Activated T-helper 1 cell treated with anti-CD3 and anti-CD28 coated beads, Interleukin-2, amount 50 U/mL, for 16 hours (primary cell): ENCODE results near the gene DAP.

Experiments
- DNase-seq, 2 donors: peaks; one replicate each; pipeline ENCODE4 v3.0.0-alpha.2; 2020; ENCODE audit warnings: low read depth in 1 of 2, low spot score in 1 of 2

DAP gene

DNA sequence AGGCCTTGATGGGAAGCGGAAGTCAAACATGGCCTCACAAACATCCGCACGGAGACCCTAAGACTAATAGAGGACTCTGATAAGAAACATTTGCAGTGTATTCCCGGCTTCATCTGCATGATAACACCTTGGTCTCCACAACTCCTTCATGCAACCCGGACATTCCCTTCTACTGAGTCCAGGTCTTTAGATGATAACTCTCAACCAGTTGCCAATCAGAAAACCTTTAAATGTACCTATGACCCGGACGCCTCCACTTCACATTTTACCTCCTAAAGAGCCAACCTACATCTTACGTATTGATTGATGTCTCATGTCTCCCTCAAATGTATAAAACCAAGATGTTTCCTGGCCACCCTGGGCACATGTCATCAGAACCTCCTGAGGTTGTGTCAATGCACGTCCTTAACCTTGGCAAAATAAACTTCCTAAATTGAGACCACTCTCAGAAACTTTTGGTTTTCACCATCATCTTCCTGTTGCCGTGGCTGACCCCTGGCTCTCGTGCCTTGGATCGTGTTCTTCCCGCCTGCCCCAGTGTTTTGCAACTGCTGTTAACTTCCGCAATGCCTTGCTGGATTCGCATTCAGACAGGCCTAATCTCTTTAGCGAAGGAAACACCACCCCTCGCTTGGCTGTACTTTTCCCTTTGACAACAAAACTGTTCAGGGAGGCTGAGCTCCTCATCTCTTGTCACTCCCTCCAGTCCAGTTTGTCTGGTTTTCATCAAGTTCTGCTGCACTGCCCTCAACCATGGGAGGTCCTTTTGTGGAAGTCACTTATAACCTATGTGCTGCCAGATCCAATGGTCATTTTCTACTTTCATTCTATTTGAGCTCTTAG is 1.1 kb upstream of the DAP start:
- no peak for DNase-seq

DNA sequence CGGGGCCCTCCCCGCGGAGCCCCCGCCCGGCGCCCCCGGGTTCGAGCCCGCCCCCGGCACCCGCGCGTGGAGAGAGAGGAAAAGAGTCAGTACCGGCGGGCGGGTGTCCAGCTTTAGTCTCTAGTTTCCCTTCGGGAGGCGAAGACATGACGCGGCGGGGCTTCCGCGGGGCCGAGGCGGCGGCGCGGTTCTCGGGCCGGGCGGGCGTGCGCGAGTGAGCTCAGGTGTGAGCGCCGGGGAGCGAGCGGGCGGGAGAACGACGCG is 181 bp downstream of the DAP start:
- DNase-seq, result no peak

DNA sequence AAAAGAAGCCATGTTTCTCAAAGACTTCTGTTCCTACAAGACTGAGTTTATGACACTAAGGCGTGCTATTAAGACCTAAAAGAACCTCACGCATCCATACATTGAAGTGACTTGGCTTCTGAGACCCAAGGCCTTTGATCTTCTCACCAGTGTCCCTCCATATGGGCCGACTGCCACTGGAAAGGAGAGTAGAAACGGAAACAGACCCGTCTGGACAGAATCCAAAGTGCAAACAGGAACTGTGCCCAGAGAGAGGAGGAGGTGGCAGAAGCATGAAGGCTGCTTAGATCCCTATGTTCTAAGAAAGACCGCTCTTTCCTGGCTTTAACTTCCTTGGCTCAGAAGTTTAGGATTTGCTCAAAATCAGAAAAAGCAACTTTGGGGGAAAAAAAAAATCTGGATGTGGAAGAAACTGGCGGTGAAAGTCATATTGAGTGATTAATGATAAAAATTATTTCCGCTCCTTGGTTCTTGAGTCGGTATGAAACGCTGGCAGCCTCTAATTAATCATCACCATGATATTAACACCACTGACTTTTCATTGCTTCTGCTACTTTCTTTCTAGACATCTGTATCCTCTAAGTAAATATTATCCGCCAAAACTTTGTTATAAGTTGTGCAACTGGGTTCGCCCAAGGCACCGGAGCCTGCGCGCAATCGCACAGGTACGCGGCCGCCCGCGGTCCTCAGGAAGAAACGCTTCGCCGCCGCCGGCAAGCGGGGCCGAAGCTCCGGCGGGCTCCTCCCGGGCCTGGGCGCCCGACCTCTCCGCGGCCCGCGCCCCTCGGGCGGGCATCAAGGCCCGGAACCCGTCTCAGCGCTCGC is 726 bp downstream of the DAP start:
- no peak for DNase-seq

DNA sequence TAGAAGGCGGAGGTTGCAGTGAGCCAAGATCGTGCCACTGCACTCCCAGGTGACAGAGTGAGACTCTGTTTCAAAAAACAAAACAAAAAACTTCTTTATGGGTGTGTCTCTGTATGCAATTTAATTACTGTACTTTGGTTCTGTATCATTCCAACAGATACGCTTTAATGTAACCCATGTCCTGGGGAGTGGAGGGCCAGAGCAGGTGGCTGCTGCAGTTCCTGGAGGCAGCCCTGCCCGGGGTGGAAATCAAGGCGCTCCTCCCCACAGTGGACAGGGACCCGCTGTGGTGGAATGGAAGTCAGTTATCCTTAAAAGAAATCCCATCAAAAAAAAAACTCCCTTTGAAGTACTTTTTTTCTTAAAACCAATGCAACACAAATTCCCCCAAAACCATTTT is 1.9 kb downstream of the DAP start:
- DNase-seq, result no peak

DNA sequence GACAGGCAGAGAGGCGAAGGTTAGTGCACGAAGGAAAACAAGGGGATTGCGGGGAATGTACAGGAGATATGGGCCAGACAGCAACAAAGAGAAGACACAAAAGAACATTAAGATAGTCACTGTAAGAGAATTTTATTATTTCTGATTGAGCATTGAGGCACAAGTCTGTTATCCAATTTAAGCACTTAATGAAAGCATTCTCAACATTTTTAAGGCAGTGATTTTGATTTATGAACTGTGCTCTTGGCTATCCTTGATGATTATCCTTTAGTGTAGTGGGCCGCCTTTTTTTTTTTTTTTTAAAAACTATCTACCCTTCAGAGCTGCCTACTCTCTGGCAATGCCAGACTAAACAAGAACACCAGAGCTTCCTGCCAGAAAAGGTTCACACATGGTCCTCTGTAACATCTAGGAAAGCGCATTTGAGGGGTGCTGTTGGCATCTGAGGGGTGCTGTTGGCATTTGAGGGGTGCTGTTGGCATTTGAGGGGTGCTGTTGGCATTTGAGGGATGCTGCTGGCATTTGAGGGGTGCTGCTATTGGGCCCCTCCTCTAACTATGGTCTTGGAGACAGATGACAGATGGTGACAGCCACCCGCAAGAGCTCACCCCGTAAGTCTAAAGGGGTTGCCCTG is 3.0 kb downstream of the DAP start:
- no peak for DNase-seq

DNA sequence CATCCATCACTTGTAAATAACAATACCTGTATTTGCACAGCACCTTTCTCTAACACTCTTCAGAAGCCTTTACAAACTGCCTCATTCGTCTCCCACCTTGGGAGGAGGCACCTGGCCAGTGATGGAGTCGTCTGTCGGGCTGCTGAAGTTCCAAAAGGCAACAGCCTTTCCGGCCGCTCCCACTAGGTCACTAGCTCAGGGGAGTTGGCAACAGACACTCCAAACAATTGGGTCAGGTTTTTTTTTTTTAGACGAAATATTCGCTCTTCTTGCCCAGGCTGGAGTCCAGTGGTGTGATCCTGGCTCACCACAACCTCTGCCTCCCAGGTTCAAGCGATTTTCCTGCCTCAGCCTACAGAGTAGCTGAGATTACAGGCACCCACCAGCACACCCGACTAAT is 4.0 kb downstream of the DAP start:
- DNase-seq, result no peak

DNA sequence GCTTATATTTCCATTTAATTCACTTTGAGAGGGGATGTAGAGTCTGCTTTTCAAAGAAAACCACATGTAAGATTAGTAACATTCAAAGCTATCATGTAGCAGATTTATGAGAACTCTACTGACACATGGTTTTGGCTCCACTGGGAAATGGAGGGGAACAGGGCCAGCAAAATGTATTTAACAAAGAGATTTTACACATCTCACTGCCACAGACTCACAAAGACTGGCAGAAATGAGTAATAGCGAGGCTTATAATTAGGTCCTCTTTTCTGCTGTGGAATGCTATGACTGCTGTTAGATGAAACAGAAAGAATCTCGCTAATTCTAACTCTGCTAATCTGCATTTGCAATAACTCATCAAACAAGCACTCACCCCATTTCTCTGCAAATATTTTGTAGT is 4.5 kb downstream of the DAP start:
- no peak for DNase-seq

DNA sequence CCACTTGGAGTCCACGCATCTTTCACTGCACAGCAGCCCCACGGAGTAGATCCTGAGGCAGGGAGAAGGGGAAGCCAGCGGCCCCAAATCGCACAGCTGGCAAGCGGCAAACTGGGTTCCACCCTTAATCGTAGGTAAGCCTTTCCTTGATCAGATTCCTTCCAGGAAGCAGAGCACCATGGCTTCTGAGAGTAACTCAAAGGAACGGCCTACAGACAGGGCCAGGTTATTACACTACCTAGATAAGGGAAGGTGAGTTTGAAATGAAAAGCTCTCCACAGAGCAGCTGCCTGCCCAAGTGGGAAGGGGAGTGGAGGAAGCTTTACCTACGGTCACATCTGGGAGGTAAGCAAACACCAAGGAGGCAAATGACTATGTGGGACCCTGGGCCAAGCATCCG is 7.9 kb downstream of the DAP start:
- no peak for DNase-seq

DNA sequence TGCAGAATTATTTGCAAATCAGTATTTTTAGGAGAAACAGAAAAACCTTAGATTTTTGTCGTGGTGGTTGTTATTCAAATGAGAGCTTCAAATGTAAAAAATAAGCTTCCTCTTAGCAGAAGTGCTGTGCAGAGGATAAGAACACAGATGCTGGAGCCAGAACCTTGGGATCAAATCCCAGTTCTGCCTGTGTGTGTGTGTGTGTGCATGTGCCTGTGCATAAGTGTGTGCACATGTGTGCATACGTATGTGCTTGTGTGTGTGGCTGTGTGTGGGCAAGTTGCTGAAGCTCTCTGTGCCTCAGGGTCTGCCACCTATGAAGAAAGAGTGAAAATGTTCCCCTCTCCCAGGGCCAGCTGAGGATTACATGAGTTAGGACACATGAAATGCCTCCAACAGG is 8.6 kb downstream of the DAP start:
- DNase-seq, result no peak

DNA sequence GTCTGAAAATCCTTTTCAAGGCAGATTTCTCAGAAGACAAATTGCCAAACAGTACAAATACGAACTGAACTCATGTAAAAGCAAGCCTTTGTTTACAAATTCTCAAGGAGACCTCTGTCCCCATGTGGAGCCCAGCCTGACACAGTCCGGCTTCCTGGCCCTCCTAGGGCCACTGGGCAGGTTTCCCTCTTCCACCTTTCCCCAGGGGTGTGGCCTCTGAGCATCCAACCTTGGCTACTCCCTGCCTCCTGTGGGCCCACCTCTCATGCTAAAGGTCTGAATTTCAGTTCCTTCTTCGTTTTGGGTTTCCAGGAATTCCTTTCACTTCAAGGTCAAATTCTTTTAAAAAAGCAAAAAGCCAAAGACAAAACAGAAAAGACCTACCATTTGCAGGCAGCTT is 10.1 kb downstream of the DAP start:
- no peak for DNase-seq

DNA sequence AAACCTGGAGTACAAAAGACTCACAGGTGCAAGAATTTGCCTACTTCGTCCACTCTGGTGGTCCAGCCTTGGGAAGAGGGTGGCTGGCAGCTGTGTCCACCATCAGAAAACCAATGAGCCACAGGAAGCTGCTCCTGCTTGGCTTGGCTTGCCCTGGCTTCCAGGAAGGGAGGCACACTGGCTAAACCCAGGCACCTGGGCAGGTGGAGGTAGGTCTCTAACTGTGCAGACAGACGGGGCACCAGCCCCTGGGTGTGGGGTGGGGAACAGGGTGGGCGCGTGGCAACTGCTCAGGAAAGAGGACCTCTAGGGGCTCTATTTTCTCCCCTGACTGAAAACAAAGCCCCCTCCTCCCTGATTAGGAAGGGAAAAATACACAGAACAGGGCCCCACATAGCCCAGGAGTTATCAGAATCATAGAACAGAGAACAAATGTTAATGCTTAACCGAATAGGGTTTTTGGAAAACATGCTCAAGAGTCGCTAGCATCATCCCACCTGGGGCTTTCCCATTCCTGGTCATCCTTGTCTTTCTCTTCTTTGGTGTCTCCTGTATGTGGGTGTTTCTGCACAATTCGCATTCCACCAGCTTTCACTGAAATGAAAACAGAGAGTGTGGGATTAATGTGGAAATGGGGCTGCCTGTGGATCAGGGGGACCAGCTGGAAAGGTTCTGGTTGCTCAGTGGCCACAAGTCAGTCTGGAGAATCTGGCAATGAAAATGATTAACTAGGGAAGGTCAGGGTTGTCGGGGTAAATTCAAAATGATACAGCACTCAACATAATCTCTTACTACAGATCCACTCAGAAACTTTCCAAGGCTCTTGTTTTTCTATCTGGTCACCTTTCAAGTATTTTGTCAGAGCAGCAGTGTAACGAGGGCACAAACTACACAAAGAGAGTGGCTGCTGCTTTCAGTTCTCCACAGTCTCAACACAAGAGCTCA is 13.1 kb downstream of the DAP start:
- no peak for DNase-seq

DNA sequence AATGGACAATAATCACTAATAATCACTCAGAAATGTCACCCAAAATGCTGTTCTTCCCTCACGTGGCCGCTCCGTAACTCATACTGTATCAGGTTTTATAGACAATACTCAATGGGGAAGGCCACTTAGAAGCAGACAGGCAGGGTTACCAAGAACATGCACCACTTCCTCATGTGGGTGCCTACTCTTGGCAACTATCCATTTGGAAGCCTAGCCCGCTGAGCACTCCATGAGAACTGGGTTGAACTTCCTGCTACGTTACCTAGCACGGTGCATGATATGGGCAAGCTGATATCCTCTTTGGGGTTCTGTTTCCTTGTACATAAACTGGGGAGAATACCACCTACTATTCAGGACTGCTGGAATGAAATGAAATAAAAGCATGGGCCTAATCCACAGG is 14.3 kb downstream of the DAP start:
- DNase-seq, result no peak

DNA sequence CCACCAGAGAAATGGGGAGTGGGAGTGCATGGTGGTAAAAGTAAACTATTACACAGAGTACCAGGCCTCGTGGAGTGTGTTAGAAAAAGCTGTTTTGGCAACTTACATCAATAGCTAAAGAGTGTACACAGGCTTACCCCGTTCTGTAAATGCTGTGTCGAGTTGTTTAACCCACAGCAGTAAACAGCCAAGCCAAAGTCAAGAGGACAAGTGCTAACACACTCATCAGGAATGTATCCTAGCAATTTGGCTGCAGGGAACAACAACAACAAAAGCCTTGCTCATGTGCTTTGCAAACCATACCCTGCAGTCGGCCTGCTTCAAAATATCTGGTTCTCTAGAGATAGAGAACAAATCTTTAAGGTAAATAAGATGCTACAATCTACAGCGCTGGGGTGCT is 15.9 kb downstream of the DAP start:
- no peak for DNase-seq

DNA sequence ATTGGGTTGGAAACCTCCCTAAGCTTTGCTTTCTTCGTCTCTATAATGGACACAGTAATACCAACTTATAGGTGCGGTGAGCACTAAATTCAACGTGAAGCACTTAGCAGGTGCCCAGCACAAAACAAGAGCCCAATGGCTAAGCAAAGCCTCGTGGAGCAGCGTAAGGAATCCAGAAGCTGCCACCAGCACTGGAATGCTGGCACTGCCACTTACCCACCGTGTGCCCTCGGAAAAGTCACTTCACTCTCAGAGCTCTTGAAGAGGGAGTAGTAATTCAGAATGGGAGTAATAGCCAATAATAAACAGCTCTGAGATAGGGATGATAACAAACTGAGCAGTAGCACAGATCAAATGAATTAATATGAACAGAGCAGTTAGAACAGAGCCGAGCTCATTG is 16.4 kb downstream of the DAP start:
- no peak for DNase-seq

DNA sequence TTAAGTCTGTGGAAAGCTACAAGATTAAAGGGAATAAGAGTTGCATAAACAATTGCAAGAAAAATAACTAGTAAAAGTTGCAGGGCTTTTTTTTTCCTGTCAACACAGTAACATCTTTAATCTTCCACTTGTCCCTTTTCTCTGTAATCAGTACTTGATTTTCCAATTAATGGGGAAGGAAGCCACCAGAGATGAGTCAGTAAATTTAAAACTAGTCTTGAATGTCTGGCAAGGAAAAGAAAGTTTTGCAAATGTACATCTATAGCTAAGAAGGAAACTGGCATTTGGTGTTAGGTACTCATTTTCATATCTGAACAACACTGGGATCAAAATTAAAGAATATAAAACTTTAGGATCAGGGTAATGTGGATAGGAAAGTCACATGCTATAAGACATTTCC is 17.1 kb downstream of the DAP start:
- no peak for DNase-seq

DNA sequence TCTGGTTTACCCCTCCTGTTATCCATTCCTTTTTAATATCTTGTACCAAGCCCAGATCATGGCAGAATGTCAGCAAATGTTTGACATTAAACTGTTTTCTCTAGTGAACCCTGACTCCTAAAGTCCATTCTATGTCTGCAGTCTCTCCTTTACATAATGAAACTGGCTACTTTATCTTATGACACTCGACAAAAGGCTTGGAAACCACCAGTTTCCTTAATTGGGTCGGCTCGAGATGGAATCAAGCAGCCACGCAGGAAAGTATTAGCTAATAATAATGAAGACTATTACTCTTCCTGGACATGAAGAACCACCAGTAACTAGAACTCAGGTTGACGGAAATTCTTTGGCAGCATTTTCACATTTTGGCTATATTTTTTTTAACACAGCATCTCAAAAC is 17.5 kb downstream of the DAP start:
- DNase-seq, result no peak

DNA sequence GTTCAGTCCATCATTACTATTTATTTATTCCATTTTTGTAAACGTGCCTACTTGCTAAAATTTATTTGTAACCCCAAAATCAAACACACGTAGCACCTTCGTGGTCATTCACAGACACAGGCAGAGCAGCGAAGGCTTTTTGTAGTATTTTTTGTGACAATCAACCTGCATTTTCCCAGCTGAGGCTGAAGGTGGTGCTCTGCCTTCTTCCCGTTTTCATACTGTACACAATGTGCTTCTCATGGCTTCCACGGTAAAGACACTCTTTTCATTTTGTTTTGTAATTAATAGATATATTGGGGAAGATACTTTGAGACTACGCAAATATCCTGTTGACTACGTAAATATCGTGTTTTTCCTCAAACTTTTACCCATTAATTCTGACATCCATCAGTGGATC is 19.4 kb downstream of the DAP start:
- DNase-seq, result no peak

DNA sequence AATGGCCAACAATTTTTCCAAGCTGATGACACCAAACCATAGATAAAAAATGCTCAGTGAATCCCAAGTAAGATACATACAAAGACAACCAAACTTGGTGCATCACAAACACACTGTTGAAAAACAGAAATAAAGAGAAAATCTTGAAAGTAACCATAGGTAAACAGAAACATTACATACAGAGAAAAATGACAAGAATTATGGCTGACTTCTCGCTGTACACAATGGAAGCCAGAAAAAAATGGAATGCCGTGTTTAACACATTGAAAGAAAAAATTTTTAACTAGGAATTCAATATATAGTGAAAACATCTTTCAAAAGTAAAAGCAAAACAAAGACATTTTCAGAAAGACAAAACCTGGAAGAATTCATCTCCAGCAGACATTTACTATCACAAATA is 20.6 kb downstream of the DAP start:
- no peak for DNase-seq

DNA sequence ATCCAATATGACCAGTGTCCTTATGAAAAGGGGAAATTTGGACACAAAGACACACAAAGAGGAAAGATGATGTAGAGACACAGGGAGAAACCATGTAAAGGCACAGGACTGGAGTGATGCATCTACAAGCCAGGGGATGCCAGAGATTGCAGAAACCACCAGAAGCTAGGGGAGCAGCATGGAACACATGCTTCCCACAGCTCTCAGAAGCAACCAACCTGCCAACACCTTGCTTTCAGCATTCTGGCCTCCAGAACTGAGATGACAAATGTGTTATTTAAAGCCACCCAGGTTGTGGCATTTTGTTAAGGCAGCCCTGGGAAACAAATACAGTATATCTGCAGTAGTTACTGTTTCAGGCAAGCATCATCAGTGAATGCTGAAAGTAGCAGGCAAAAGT is 23.2 kb downstream of the DAP start:
- DNase-seq, result no peak

DNA sequence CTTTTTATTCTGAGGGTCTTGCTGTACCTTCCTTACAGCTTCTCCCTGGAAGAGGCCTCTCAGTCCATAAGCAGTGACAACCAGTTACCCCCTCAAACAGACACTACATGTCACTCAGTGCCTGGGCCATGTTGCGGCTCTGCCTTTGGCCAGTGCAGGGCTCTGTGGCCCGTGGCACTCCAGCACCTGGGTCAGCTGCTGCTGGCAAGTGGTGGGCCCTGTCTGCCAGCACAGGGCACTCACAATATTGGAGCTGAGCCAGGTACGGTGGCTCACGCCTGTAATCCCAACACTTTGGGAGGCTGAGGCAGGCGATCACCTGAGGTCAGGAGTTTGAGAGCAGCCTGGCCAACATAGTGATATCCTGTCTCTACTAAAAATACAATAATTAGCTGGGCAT is 24.2 kb downstream of the DAP start:
- DNase-seq, result no peak

DNA sequence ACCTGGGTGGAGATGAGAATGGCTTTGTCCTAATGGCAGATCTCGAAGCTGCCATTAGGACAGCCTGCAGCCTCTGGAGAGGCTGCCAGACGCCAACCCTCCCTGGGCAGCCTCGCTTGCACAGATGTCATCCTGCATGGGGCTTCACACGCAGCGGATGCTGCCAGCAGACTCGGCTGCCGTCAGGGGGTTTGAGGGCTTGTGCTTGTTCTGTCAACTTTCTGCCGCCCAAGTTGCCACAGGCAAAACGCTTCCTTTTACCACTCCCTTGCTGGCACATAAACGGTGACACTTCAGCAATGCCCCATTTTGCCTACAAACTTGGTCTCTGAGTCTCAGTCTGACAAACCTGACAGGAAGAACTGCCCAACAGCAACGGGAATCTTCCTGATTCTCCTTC is 24.7 kb downstream of the DAP start:
- no peak for DNase-seq
